Measurements from ENCODE around the gene TTLL11.

DNA sequence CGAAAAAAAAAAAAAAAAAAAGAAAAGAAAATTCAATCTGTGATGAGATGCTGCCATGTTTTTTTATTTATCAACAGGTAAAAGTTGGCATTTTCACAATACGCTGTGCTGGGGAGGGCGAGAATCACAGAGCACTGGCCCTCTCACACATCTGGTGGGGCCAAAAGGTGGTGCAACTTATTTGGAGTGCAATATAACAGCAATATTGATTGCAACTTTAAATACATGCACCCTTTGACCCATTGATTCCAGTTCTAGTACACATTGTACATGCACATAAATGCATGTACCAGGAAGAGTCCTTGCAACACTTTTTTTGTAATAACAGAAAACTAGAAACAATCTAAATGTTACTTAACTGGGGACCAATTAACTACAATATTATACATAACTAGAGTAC lies 282.6 kb downstream of the TTLL11 start:
- TF ChIP-seq, protein P1, sequence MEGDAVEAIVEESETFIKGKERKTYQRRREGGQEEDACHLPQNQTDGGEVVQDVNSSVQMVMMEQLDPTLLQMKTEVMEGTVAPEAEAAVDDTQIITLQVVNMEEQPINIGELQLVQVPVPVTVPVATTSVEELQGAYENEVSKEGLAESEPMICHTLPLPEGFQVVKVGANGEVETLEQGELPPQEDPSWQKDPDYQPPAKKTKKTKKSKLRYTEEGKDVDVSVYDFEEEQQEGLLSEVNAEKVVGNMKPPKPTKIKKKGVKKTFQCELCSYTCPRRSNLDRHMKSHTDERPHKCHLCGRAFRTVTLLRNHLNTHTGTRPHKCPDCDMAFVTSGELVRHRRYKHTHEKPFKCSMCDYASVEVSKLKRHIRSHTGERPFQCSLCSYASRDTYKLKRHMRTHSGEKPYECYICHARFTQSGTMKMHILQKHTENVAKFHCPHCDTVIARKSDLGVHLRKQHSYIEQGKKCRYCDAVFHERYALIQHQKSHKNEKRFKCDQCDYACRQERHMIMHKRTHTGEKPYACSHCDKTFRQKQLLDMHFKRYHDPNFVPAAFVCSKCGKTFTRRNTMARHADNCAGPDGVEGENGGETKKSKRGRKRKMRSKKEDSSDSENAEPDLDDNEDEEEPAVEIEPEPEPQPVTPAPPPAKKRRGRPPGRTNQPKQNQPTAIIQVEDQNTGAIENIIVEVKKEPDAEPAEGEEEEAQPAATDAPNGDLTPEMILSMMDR (conservative IDR thresholded peaks at IDR 0.05; ENCODE audit: low read depth, low read length) = no peak
- TF ChIP-seq EZH2 (IDR thresholded peaks at IDR 0.05; ENCODE audit: low read length, unreplicated experiment) = no peak
